GM13977 (cell line): ENCODE data around the gene PFN2.

Experiments
- DNase-seq: peaks from one replicate; pipeline ENCODE4 v3.0.0; 2012; ENCODE audit warnings: low spot score
- in situ Hi-C: fragments of 300-500 bp; cut with MboI; formaldehyde crosslinking; loops from one replicate; pipeline ENCODE4 v1.12.0; 2022; ENCODE audit warnings: low sequenced_read_pairs, low pct_unique_long_range_greater_than_20kb, mixed read lengths, inconsistent platforms; ENCODE audit not compliant: unreplicated experiment
- TF ChIP-seq, protein P1 (sequence below): IDR thresholded peaks from 2 replicates; pipeline ENCODE4 v1.5.1; 2012; ENCODE audit warnings: mild to moderate bottlenecking, control low read depth; ENCODE audit not compliant: insufficient read depth; ENCODE audit errors: extremely low read depth, missing control alignments

PFN2 gene

DNA sequence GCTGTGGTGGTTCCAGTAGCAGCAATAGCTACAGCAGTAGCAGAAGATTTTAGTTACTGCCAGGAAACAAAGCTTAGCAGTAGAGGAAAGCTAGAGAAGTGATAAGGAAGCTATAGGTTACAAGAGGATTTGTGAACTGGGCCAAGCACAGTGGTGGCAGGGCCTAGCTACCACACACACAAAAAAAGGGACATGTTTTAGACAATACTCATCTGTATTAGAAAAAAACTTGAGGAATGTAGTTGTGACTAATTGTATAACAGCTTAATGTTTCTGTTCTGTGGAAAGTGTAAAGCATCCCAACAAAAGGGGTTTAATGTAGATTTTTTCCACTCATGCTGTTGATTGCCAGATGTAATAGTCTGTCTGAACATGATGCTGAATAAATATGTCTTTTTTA, 29.9 kb upstream of the PFN2 start:
- in situ Hi-C loops = no loop called here
- TF ChIP-seq, protein P1, sequence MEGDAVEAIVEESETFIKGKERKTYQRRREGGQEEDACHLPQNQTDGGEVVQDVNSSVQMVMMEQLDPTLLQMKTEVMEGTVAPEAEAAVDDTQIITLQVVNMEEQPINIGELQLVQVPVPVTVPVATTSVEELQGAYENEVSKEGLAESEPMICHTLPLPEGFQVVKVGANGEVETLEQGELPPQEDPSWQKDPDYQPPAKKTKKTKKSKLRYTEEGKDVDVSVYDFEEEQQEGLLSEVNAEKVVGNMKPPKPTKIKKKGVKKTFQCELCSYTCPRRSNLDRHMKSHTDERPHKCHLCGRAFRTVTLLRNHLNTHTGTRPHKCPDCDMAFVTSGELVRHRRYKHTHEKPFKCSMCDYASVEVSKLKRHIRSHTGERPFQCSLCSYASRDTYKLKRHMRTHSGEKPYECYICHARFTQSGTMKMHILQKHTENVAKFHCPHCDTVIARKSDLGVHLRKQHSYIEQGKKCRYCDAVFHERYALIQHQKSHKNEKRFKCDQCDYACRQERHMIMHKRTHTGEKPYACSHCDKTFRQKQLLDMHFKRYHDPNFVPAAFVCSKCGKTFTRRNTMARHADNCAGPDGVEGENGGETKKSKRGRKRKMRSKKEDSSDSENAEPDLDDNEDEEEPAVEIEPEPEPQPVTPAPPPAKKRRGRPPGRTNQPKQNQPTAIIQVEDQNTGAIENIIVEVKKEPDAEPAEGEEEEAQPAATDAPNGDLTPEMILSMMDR = no peak
- no peak for DNase-seq

DNA sequence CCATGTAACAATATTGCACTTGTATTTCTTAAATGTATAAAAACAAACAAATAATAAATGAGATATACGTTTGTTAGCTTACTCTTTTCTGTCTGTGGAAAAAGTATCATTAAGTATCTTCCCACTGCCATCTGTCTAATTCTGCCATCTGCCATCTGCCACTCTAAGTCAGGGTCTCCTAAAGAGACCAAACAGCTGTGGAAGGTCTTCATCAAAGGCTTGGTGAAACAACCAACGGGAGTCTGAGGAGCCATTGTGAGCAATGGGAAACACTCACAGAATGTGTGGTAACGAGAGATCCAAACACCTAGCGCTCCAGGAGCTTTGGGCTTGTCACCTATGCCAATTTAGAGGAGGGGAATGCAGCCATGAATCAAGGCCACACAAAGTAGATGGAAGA, 28.7 kb upstream of the PFN2 start:
- TF ChIP-seq, protein P1 = no peak
- no peak for DNase-seq
- in situ Hi-C loops = no loop called here

DNA sequence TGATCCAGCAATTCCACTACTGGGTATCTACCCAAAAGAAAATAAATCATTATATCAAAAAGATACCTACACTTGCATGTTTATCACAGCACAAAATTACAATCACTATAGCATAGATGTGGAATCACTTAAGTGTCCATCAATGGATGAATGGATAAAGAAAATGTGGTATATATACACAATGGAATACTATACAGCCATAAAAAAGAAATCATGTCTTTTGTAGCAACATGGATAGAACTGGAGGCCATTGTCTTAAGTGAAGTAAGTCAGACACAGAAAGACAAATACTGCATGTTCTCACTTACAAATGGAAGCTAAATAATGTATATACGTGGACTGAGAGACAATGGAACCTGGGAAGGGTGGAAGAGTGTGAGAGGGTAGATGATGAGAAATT, 28.3 kb upstream of the PFN2 start:
- in situ Hi-C loops = no loop called here
- TF ChIP-seq, protein P1 = no peak
- DNase-seq = no peak

DNA sequence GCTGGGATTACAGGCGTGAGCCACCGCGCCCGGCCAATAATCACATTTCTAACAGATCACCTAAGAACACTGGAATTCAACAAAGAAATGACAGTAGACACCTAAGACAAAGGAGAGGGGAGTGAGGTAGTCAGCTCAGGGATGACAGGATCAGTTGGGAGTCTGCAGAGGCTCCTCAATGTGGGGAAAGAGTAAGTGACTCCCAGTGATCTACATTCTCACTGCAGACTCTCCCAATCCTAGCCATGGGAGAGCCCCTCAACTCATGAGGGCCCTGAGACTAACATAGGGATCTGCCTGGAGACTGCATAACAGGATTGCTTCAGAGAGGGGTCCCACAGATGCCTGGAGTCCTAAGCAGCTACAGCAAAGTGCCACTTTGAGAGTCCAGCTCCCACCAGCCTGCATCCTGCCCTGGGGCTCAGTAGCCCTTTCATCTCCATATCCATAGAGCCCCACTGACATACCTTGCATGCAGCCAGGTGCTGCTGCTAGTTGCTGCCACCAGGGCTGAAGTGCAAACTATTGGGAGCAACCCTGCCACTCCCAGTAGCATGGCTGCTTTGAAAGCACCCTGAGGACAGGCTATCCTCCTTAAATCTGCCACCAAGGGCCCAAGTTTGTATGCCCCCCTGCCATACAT, 21.8 kb upstream of the PFN2 start:
- in situ Hi-C loops = no loop called here
- DNase-seq = no peak
- TF ChIP-seq, protein P1 = no peak

DNA sequence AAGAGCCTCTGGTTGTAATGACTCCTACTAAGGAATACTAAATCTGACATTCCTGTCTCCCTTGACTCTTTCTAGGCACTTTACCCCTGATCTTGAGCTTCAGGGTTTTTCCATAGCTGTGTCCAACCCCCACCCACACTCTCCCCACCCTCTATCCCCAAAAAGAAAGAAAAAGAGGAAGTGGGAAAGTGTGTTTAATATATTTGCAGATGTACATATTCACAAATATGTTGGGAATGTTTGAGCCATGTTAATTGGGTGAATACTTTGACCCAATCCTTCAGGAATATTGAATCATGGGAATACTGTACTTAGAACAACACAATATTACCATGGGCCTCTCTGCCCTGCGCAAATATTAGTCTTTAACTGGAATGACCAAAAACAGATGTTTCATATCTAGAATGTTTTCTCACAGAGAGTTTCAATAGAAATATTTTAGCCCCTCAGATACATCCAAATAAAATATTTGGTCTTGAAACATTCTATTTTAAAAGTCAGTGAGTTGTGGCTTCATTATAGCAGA, 19.8 kb upstream of the PFN2 start:
- TF ChIP-seq, protein P1 = no peak
- no peak for DNase-seq
- in situ Hi-C loops = no loop called here

DNA sequence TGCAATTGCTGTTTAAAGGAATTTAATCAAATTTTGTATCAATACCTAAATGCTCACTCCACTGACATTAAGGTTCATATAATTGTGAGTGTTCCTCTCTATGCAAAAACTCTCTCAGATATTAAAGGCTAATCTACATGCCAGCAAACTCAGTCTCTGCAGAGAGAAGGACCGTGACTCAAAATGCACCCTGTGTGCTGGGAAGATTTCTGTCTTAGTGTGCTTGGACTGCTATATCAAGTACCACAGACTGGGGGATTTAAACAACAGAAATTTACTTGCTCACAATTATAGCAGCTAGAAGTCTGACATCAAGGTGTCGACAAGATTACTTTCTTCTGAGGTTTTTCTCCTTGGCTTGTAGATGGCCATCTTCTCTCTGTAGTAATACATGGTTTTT, 18.6 kb upstream of the PFN2 start:
- TF ChIP-seq, protein P1 = no peak
- DNase-seq = no peak
- in situ Hi-C loops = no loop called here
